B cell (primary cell): ENCODE results near the gene MIAT. TPM values are rescaled to one million over a fixed set of nuclear protein-coding genes. Genes with fewer than 3 reads are reported as not detected.

Experiments
- ATAC-seq: fragments of 200-7000 bp; cut with Tn5 transposase; one replicate; pipeline ENCODE4 v1.10.0; 2021; ENCODE audit warnings: low read depth, mild to moderate bottlenecking, moderate number of reproducible peaks, moderate library complexity
- CTCF ChIA-PET: fragments of 350-600 bp; sonication (Branson Sonifier 250); formaldehyde crosslinking; loops from one replicate; lab custom pipeline; 2021; ENCODE audit warnings: antibody characterized with exemption, inconsistent platforms; lab: Charles Lee
- POLR2A ChIA-PET: fragments of 350-600 bp; sonication (Branson Sonifier 250); formaldehyde crosslinking; loops from one replicate; lab custom pipeline; 2021; ENCODE audit warnings: antibody characterized with exemption; lab: Charles Lee
- DNase-seq: peaks from one replicate; pipeline ENCODE4 v3.0.0; 2013
- H2AFZ ChIP-seq: 2 replicates; pipeline ENCODE4 v1.6.1; 2012; ENCODE audit warnings: mild to moderate bottlenecking, low read depth, low read length; ENCODE audit not compliant: insufficient read depth, poor library complexity, severe bottlenecking
- H3K27ac ChIP-seq, 2 donors: 1 replicate in 1 of 2; 2 replicates in 1 of 2; pipeline ENCODE4 v1.5.1; 2012 to 2013; ENCODE audit warnings: low read length in 2 of 2, mild to moderate bottlenecking in 2 of 2, moderate library complexity in 1 of 2
- H3K27me3 ChIP-seq, 4 experiments: fragments of 200-600 bp in 1 of 4; sonication (generic) in 1 of 4; replicated peaks in 1 of 4; 1 replicate in 2 of 4; 2 replicates in 2 of 4; pipeline versions ENCODE4 v1.6.1 to v1.7.0; 2013 to 2016; ENCODE audit warnings: low read length in 3 of 4, mild to moderate bottlenecking in 2 of 4, mixed read lengths in 1 of 4, moderate library complexity in 1 of 4; ENCODE audit not compliant: insufficient read depth in 4 of 4, control insufficient read depth in 3 of 4; ENCODE audit errors: control extremely low read depth in 1 of 4
- H3K36me3 ChIP-seq, 2 experiments: replicated peaks in 1 of 2; 1 replicate in 1 of 2; 2 replicates in 1 of 2; pipeline versions ENCODE4 v1.6.1 to v1.7.1; 2013; ENCODE audit warnings: low read length in 1 of 2; ENCODE audit not compliant: insufficient read depth in 2 of 2, control insufficient read depth in 1 of 2; ENCODE audit errors: control extremely low read depth in 1 of 2, extremely low read depth in 1 of 2
- H3K4me1 ChIP-seq, 2 donors: fragments of 200-600 bp in 1 of 2; sonication (generic) in 1 of 2; 1 replicate in 1 of 2; 2 replicates in 1 of 2; pipeline versions ENCODE4 v1.5.1 to v1.6.1; 2013 to 2017; ENCODE audit warnings: low read length in 2 of 2; ENCODE audit not compliant: control insufficient read depth in 2 of 2, insufficient read depth in 2 of 2
- H3K4me2 ChIP-seq: replicated peaks from 2 replicates; pipeline ENCODE3; 2012; ENCODE audit warnings: mild to moderate bottlenecking, low read depth, low read length; ENCODE audit not compliant: poor library complexity, severe bottlenecking
- H3K4me3 ChIP-seq, 5 experiments: fragments of 200-600 bp in 1 of 5; sonication (generic) in 1 of 5; 1 replicate in 3 of 5; 2 replicates in 2 of 5; pipeline versions ENCODE4 v1.5.1 to v1.7.0; 2011 to 2016; ENCODE audit warnings: low read length in 4 of 5, mild to moderate bottlenecking in 4 of 5, low read depth in 2 of 5, control low read depth in 1 of 5, moderate library complexity in 1 of 5; ENCODE audit not compliant: insufficient read depth in 1 of 5; ENCODE audit errors: control extremely low read depth in 1 of 5, extremely low read depth in 1 of 5
- H3K79me2 ChIP-seq: fragments of 200-600 bp; sonication (generic); one replicate; pipeline ENCODE4 v1.6.0; 2016; ENCODE audit warnings: low read length; ENCODE audit not compliant: control insufficient read depth, insufficient read depth
- H3K9ac ChIP-seq: fragments of 200-600 bp; sonication (generic); 2 replicates; pipeline ENCODE4 v1.6.1; 2017; ENCODE audit warnings: mild to moderate bottlenecking, low read length, moderate library complexity
- H3K9me3 ChIP-seq, 3 donors: one replicate each; pipeline versions ENCODE4 v1.6.1 to v1.7.1; 2013; ENCODE audit warnings: low read length in 2 of 3; ENCODE audit not compliant: control insufficient read depth in 2 of 3, insufficient read depth in 1 of 3; ENCODE audit errors: control extremely low read depth in 1 of 3
- H4K20me1 ChIP-seq: 2 replicates; pipeline ENCODE4 v1.6.0; 2012; ENCODE audit warnings: mild to moderate bottlenecking, low read length; ENCODE audit not compliant: insufficient read depth, control insufficient read depth, poor library complexity, severe bottlenecking
- H3K27ac Mint-ChIP-seq: one replicate; pipeline ENCODE4 v1.8.0; 2021; ENCODE audit warnings: mixed read lengths
- H3K27me3 Mint-ChIP-seq: one replicate; pipeline ENCODE4 v1.8.0; 2021; ENCODE audit warnings: mixed read lengths
- H3K4me1 Mint-ChIP-seq: one replicate; pipeline ENCODE4 v1.8.0; 2021; ENCODE audit warnings: mixed read lengths
- H3K4me3 Mint-ChIP-seq: one replicate; pipeline ENCODE4 v1.8.0; 2021; ENCODE audit warnings: mixed read lengths
- H3K9me3 Mint-ChIP-seq: one replicate; pipeline ENCODE4 v1.8.0; 2022; ENCODE audit warnings: mixed read lengths; ENCODE audit not compliant: insufficient read depth
- CTCF ChIP-seq: fragments of 200-600 bp; IDR thresholded peaks from one replicate; pipeline ENCODE4 v1.8.0; 2022; ENCODE audit warnings: antibody characterized with exemption, mild to moderate bottlenecking
- EZH2 ChIP-seq: IDR thresholded peaks from 2 replicates; pipeline ENCODE4 v1.6.1; 2012; ENCODE audit warnings: borderline replicate concordance, low read depth, mild to moderate bottlenecking, moderate library complexity, low read length; ENCODE audit not compliant: insufficient read depth, poor library complexity, severe bottlenecking
- WGBS: methylation state at CpG from one replicate; pipeline ENCODE4 v1.1.5; 2013; ENCODE audit warnings: missing lambda C conversion rate; ENCODE audit not compliant: insufficient coverage; 5-methylcytosine and 5-hydroxymethylcytosine counted together
- intact Hi-C: fragments of 100-400 bp; cut with micrococcal nuclease; formaldehyde crosslinking; loops from one replicate; pipeline ENCODE4 v1.10.0; 2022
- polyA plus RNA-seq: library from polyadenylated mRNA; depleted of rRNA; stranded (reverse); fragments of >200 nt; gene quantifications from 2 replicates; pipeline ENCODE4 v1.2.3, GENCODE V29; 2012
- total RNA-seq, 2 donors: library from RNA; stranded (reverse); fragments of 120-200 nt in 1 of 2; gene quantifications; 1 replicate in 1 of 2; 2 replicates in 1 of 2; pipeline versions ENCODE4 v1.2.3 to v1.2.4, GENCODE V29; 2013 to 2022

MIAT gene
- total and polyA plus RNA-seq, 2 donors (not counting 1 experiment from before 2014, with no cell fraction given): 14.8 to 18.4 TPM

- no peak overlapping the region for H3K27ac Mint-ChIP-seq
- 91% methylated on average over 10 of the region's 14 CpGs for WGBS
- Histone ChIP-seq H2AFZ (no peak overlapping the region), H3K79me2 (no peaks in the 10 kb centered on the region), H3K4me1 (peaks cover 25 to 47% of the 10 kb centered on the region in 2 donors), H3K9ac (no peak overlapping the region), H3K4me3 (no peak overlapping the region), H3K36me3 (no peaks in the 10 kb centered on the region), H3K4me2 (no peak overlapping the region), H3K9me3 (no peaks in the 10 kb centered on the region), H3K27me3 (peaks cover 0 to 2% (median 0%) of the 10 kb centered on the region in 4 experiments), H4K20me1 (no peaks in the 10 kb centered on the region), H3K27ac (no peak overlapping the region)
- no peak for TF ChIP-seq CTCF
- no peak for TF ChIP-seq EZH2
- H3K4me1 Mint-ChIP-seq: peaks cover 38% of the 10 kb centered on the region
- H3K27me3 Mint-ChIP-seq: peaks cover 6% of the 10 kb centered on the region
- H3K4me3 Mint-ChIP-seq: no peak overlapping the region
- CTCF ChIA-PET: no interaction called here
- POLR2A ChIA-PET: no interaction called here
- intact Hi-C loops: no loop called here
- ATAC-seq: no peak
- no peak for DNase-seq
- no peaks in the 10 kb centered on the region for H3K9me3 Mint-ChIP-seq
These were observed 43.1 kb upstream of the MIAT start for GRCh38 chr22:26614322-26614721.

GRCh38 chr22:26615149-26615548 lies 42.2 kb upstream of the MIAT start:
- H3K4me1 ChIP-seq: peaks cover 25 to 43% of the 10 kb centered on the region in 2 donors
- no peak overlapping the region for H3K9ac ChIP-seq
- H3K9me3 ChIP-seq: no peaks in the 10 kb centered on the region
- intact Hi-C loops: no loop called here
- no peak overlapping the region for H3K4me3 ChIP-seq
- no peak overlapping the region for H3K27ac ChIP-seq
- DNase-seq (peak; percentile 59), ATAC-seq (peak; percentile 57)
- TF ChIP-seq EZH2 (no peak), CTCF (no peak)
- H4K20me1 ChIP-seq: no peaks in the 10 kb centered on the region
- H3K79me2 ChIP-seq: no peaks in the 10 kb centered on the region
- WGBS: 36% methylated on average over 2 of the region's 5 CpGs
- no peak overlapping the region for H3K27ac Mint-ChIP-seq
- H3K9me3 Mint-ChIP-seq: no peaks in the 10 kb centered on the region
- H3K36me3 ChIP-seq: no peaks in the 10 kb centered on the region
- ChIA-PET CTCF (no interaction called here), POLR2A (no interaction called here)
- no peak overlapping the region for H2AFZ ChIP-seq
- H3K27me3 Mint-ChIP-seq: peaks cover 6% of the 10 kb centered on the region
- H3K4me3 Mint-ChIP-seq: no peak overlapping the region
- H3K4me1 Mint-ChIP-seq: peaks cover 32% of the 10 kb centered on the region
- peaks cover 0 to 2% (median 0%) of the 10 kb centered on the region in 4 experiments for H3K27me3 ChIP-seq
- peak overlapping the region; percentile 22 for H3K4me2 ChIP-seq
